Measurements from ENCODE around the gene RYR3.

DNA sequence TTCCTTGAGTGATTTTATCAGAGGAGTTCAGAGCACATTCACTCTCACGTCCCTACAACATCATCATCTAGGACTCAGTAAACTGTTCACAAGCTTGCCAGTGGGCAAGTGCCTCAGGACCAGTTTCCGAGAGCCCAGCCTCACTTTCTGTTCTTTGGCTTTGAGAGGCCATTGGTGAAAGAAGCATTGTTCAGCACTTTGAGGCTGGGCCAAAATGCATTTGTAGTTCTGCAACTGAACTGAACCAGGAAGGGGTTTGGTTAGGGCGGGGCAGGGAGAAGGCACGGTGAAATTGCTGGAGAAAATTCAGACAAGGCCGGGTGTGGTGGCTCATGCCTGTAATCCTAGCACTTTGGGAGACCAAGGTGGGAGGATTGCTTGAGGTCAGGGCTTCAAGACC lies 435.4 kb downstream of the RYR3 start:
- TF ChIP-seq, protein P1, sequence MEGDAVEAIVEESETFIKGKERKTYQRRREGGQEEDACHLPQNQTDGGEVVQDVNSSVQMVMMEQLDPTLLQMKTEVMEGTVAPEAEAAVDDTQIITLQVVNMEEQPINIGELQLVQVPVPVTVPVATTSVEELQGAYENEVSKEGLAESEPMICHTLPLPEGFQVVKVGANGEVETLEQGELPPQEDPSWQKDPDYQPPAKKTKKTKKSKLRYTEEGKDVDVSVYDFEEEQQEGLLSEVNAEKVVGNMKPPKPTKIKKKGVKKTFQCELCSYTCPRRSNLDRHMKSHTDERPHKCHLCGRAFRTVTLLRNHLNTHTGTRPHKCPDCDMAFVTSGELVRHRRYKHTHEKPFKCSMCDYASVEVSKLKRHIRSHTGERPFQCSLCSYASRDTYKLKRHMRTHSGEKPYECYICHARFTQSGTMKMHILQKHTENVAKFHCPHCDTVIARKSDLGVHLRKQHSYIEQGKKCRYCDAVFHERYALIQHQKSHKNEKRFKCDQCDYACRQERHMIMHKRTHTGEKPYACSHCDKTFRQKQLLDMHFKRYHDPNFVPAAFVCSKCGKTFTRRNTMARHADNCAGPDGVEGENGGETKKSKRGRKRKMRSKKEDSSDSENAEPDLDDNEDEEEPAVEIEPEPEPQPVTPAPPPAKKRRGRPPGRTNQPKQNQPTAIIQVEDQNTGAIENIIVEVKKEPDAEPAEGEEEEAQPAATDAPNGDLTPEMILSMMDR (conservative IDR thresholded peaks at IDR 0.05 in 1 of 2, IDR thresholded peaks at IDR 0.05 in 1 of 2; ENCODE audit: extremely low read depth in 1 of 2, insufficient read depth in 1 of 2, low read depth in 1 of 2, low read length in 2 of 2) = no peak
- no peak for TF ChIP-seq EZH2 (IDR thresholded peaks at IDR 0.05; ENCODE audit: borderline replicate concordance, low read length)
